ENCODE measurements around the gene PDE8A.

PDE8A gene

GRCh38 chr15:85091990-85092389, 110.3 kb downstream of the PDE8A start:
- no peak for DNase-seq (ENCODE audit: low read depth)

- DNase-seq (ENCODE audit: low read depth), result peak; percentile 62
These were observed 113.0 kb downstream of the PDE8A start for GRCh38 chr15:85094685-85095084.

DNA sequence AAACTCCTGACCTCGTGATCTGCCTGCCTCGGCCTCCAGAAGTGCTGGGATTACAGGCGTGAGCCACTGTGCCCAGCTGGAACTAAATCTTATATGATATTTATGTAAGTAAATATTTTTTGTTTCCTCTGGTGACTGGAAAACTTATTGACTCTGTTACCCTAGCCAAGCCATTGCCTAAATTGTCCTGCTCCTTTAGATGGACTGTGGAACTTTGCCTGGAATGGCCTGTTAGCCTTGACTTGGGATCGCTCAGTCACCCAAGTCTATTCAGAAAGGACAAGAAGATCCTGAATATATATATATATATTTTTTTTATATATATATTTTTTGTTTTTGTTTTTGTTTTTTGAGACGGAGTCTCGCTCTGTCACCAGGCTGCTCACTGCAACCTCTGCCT, 113.9 kb downstream of the PDE8A start:
- DNase-seq (ENCODE audit: low read depth), result no peak

DNA sequence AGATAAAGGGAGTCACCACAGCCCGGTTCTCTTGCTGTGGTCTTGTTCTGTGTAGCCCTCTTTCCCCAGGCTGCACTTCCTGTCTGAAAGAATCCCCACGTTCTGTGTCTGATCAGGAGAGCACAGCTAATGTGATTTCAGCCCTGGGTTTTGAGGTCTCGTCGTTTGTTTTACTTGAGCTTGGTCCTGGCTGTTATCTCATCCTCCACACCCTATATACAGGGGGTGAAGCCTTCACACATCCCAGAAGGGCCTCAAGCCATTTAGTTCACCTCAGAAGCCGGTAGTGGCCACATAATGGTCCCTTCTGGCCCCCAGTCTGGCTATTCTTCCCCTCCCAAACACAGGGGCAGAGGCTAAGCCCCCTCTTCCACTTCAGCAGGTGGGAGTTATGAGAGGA, 115.6 kb downstream of the PDE8A start:
- DNase-seq (ENCODE audit: low read depth), result no peak

GRCh38 chr15:85097725-85098124, 116.1 kb downstream of the PDE8A start:
- peak; percentile 26 for DNase-seq (ENCODE audit: low read depth)

DNA sequence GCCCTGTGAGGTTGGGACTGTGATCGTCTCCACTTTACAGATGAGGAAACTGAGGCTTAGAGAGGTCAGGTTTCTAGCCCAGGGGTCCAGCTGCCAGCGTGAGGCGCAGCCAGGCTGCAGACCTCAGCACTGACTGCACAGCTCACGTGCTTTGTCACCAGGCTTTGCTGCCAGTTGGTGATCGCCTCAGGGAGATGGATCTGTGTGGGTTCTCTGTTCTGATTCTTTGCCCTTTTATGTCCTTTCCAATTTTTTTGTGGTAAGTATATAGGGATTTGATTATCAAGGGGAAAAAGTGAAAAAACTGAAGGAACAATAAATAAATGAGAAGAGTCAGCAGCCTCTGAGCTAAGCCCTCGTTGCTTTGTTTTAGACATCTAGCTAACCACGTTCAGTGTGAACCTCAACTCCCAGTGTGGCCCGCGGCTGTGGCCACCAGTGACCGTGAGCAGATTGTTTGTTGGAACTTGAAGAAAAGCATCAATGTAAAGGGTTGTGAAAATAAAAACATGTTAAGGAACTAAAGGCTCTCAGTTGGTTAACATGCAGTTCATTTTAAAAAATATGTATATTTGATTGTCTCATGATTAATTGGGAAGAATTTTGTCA, 117.6 kb downstream of the PDE8A start:
- DNase-seq (ENCODE audit: low read depth), result no peak

- no peak for DNase-seq (ENCODE audit: low read depth)
These were observed 118.7 kb downstream of the PDE8A start for GRCh38 chr15:85100186-85100937.

- no peak for DNase-seq (ENCODE audit: low read depth)
These were observed 122.9 kb downstream of the PDE8A start for GRCh38 chr15:85104584-85104983.

DNA sequence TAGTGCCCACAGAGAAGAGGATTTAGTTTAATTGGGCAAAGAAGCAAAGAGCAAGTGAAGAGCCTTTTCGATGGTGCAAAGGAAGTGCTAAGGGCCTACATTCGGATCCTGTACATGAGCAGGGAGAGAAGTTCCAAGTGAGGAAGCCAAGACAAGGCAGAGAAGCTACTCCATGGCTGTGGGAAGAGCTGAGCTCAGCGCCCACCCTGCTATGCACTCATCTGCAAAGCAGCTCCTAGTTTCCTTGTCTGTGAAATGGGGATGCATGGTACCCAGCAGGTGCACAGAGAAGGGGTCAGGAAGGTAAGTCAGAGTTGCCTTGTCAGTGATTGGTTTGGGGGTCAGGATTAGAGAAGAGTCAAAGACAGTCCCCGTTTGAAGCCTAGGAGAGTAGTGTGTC, 126.5 kb downstream of the PDE8A start:
- DNase-seq (ENCODE audit: low read depth), result no peak

GRCh38 chr15:85109333-85109732, 127.7 kb downstream of the PDE8A start:
- no peak for DNase-seq (ENCODE audit: low read depth)

- DNase-seq (ENCODE audit: low read depth), result no peak
These were observed 131.3 kb downstream of the PDE8A start for GRCh38 chr15:85112997-85113396.

DNA sequence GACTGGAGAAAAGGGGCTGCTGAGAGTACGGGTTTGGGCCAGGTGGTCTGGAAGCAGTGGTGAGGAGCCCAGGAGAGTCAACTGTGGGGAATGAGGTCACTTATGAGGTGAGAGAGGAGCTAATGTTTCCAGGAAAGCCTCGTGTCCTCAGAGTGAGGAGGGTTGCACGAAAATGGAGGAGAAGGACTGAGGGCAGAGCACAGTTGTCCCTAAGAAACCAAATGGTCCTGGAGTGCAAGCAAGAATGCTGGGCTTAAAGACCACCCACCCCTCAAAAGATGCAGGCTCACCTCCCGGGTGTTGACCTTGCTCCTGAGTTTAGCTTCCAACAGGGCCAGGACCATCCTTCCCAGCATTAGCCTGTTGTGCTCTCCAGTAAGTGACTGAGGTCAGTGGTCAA, 133.2 kb downstream of the PDE8A start:
- DNase-seq (ENCODE audit: low read depth), result no peak

- DNase-seq (ENCODE audit: low read depth), result no peak
These were observed 134.4 kb downstream of the PDE8A start for GRCh38 chr15:85116066-85116465.

- DNase-seq (ENCODE audit: low read depth), result no peak
These were observed 134.8 kb downstream of the PDE8A start for GRCh38 chr15:85116494-85116893.

GRCh38 chr15:85116925-85117646, 135.4 kb downstream of the PDE8A start:
- DNase-seq (ENCODE audit: low read depth), result no peak

DNA sequence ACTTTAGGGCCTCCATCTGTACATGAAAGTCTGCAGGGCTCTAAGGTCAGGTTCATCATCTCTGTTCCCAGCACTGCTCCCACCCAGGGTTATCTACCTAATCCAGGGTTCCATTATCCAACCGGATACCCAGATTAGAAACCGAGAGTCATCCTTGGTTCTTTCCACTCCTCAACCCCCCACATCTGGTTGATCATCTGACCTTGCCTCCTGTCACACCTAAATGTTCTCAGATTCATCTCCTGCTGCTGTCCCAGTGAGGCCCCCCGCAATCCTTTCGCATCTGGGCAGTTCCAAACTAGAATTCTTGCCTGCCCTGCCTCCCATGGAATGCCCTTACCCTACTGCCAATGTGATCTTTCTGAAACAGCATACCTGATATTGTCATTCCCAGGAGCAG, 136.5 kb downstream of the PDE8A start:
- DNase-seq (ENCODE audit: low read depth), result no peak

GRCh38 chr15:85118581-85118980, 136.9 kb downstream of the PDE8A start:
- DNase-seq (ENCODE audit: low read depth), result no peak

DNA sequence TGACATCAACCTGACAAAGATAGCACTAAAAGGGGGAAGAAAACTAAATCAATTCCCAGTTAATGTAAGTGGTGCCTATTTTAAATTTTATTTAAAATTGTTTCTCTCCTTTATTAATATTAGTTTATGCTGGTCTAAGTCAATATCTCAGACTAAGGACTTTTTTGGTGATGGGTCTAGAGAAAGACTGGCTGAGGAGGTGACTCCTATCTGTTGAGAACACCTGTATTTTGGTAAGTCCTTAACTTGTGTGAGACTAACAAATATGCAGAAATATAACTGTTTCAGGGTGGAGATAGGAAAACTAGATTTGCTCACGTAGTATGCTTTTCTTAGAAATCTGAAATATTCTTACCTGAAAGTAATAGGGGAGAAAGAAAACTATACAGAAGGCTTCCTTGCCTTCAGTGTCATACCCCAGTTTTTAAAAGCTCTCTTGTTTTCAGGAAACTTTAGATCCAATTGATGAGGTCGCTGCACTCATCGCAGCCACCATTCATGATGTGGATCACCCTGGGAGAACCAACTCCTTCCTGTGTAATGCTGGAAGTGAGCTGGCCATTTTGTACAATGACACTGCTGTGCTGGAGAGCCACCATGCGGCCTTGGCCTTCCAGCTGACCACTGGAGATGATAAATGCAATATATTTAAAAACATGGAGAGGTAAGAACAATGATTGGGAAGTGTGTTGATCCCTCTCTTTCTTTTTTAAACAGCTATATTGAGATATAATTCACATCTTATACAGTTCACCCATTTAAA, 138.9 kb downstream of the PDE8A start:
- DNase-seq (ENCODE audit: low read depth), result no peak

- DNase-seq (ENCODE audit: low read depth), result no peak
These were observed 142.5 kb downstream of the PDE8A start for GRCh38 chr15:85124173-85124572.

DNA sequence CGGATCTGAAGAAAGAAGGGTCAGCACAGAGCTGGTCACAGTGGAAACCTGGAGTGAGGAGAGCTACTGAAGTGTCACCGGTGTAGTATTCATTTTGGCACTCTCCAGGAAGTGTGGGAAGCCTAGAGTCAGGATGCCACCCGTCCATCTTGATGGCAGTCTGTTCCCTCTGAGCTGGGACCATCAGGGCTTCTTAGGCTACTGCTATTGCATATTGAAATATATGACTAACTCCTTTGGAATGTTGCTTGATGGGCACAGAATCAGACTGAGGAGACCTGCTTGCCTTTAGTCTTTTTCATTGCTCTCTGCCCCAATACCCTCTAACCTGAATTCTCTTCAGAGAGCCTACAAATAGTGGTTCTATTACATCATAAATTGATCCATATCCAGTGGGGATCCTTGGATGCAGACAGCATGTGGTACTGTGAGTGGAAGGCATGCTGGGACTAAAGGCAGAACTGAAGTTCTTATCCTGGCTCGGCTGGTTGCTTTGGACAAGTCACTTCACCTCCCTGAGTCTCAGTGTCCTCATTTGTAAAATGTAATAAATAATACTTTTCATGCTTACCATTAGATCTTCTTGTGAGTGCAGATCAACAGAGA, 143.5 kb downstream of the PDE8A start:
- DNase-seq (ENCODE audit: low read depth), result peak; percentile 66

DNA sequence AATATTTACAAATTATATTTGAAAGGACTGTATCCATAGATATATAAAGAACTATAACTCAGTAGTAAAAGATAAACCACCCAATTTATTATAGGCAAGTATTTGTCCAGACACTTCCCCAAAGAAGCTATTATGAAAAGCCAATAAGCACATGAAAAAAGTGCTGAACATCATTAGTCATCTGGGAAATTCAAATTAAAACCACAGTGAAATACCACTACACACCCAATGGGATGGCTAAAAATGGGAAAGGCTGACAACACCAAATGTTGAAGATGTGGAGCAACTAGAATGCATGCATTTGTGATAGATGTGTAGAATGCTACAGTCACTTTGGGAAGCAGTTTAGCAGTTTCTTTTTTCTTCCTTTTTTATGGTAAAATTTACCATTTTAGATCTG, 147.0 kb downstream of the PDE8A start:
- peak; percentile 45 for DNase-seq (ENCODE audit: low read depth)

DNA sequence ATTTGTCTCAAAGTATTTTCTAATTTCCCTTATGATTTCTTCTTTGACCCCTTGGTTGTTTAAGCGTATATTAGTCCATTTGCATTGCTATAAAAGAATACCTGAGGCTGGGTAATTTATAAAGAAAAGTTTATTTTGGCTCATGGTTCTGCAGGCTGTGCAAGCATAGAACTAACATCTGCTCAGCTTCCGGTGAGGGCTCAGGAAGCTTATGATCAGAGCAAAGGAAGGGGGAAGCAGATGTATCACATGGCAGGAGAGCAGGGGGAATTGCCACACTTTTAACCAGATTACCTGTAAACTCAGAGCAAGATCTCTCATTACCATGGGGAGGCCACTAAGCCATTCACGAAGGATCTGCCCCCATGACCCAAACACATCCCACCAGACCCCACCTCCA, 148.2 kb downstream of the PDE8A start:
- no peak for DNase-seq (ENCODE audit: low read depth)
